CD8-positive, alpha-beta memory T cell (primary cell): ENCODE measurements around the gene ALKBH7. TPM values are rescaled to one million over a fixed set of nuclear protein-coding genes. Genes with fewer than 3 reads are reported as not detected.
A peak's percentile ranks its signal among the peaks of the same experiment; 100 is the strongest.

ENCODE experiments used
- CTCF ChIA-PET: fragments of 350-600 bp; sonication (Branson Sonifier 250); formaldehyde crosslinking; loops from one replicate; lab custom pipeline; 2021; ENCODE audit warnings: antibody characterized with exemption; lab: Charles Lee
- POLR2A ChIA-PET: fragments of 350-600 bp; sonication (Branson Sonifier 250); formaldehyde crosslinking; loops from one replicate; lab custom pipeline; 2021; ENCODE audit warnings: antibody characterized with exemption; lab: Charles Lee
- DNase-seq, 5 donors: peaks; one replicate each; pipeline versions ENCODE4 v3.0.0 to v3.0.0-alpha.2; 2020 to 2022; ENCODE audit warnings: mixed read lengths in 1 of 5
- H3K27ac ChIP-seq: one replicate; pipeline ENCODE4 v1.7.0; 2013; ENCODE audit warnings: low read depth, mild to moderate bottlenecking, low read length, moderate library complexity
- H3K27me3 ChIP-seq: 2 replicates; pipeline ENCODE4 v1.7.0; 2013; ENCODE audit warnings: low read length, mild to moderate bottlenecking; ENCODE audit not compliant: insufficient read depth, poor library complexity, severe bottlenecking
- H3K36me3 ChIP-seq: 2 replicates; pipeline ENCODE4 v1.7.0; 2013; ENCODE audit warnings: mild to moderate bottlenecking, low read length, moderate library complexity; ENCODE audit not compliant: insufficient read depth
- H3K4me1 ChIP-seq: 2 replicates; pipeline ENCODE4 v1.7.0; 2013; ENCODE audit warnings: mild to moderate bottlenecking, low read length, moderate library complexity; ENCODE audit not compliant: insufficient read depth
- H3K4me3 ChIP-seq: 2 replicates; pipeline ENCODE4 v1.7.0; 2013; ENCODE audit warnings: mild to moderate bottlenecking, low read length
- H3K9me3 ChIP-seq: 2 replicates; pipeline ENCODE4 v1.7.0; 2013; ENCODE audit warnings: mild to moderate bottlenecking, low read length
- H3K27ac Mint-ChIP-seq, 8 donors: one replicate each; pipeline ENCODE4 v1.8.0; 2020 to 2021; ENCODE audit warnings: mixed read lengths in 8 of 8, mild to moderate bottlenecking in 6 of 8, inconsistent platforms in 3 of 8, moderate library complexity in 3 of 8
- H3K27me3 Mint-ChIP-seq, 2 donors: one replicate each; pipeline ENCODE4 v1.8.0; 2020 to 2021; ENCODE audit warnings: mixed read lengths in 2 of 2, mild to moderate bottlenecking in 1 of 2, moderate library complexity in 1 of 2
- H3K36me3 Mint-ChIP-seq, 3 donors: one replicate each; pipeline ENCODE4 v1.8.0; 2020 to 2021; ENCODE audit warnings: mixed read lengths in 3 of 3, inconsistent platforms in 1 of 3, mild to moderate bottlenecking in 1 of 3
- H3K4me1 Mint-ChIP-seq, 3 donors: one replicate each; pipeline ENCODE4 v1.8.0; 2020 to 2021; ENCODE audit warnings: mixed read lengths in 3 of 3, inconsistent platforms in 1 of 3, mild to moderate bottlenecking in 1 of 3
- H3K4me3 Mint-ChIP-seq, 7 donors: one replicate each; pipeline ENCODE4 v1.8.0; 2020 to 2021; ENCODE audit warnings: mixed read lengths in 7 of 7, mild to moderate bottlenecking in 6 of 7, moderate library complexity in 4 of 7, inconsistent platforms in 2 of 7
- H3K9me3 Mint-ChIP-seq, 5 donors: one replicate each; pipeline ENCODE4 v1.8.0; 2020 to 2022; ENCODE audit warnings: mixed read lengths in 5 of 5, mild to moderate bottlenecking in 3 of 5, moderate library complexity in 2 of 5, inconsistent platforms in 1 of 5
- polyA plus RNA-seq: library from polyadenylated mRNA; unstranded; fragments of 300-500 nt; fragmentation: Illumina TruSeq; gene quantifications from one replicate; pipeline ENCODE4 v1.2.3, GENCODE V29; 2021
- total RNA-seq, 2 experiments: library from RNA; stranded (reverse); gene quantifications; one replicate each; pipeline ENCODE4 v1.2.3, GENCODE V29; 2021

ALKBH7 gene
- total and polyA plus RNA-seq, 3 experiments from 2014 or later = 25.5 to 82.2 (median 34.3) TPM

DNA sequence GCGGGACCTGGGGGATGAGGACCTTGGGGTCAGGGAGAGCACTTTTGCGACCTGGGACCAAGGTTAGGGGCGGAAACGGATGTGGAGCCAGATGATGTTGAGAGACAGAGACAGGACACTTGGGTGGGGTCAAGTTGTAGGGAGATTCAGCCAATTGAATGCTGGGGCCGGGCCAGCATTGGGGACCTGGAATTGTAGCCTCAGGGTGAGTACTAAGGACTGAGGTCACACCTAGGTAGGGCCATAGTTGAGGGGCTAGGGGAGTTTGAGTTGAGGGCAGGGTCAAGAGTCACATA is 1.2 kb downstream of the ALKBH7 start:
- no peaks in the 10 kb centered on the region for H3K27me3 Mint-ChIP-seq
- Histone ChIP-seq H3K27me3 (no peaks in the 10 kb centered on the region), H3K27ac (peak overlapping the region; percentile 38), H3K36me3 (peaks cover 1% of the 10 kb centered on the region), H3K4me3 (peak overlapping the region; percentile 51), H3K4me1 (peaks cover 14% of the 10 kb centered on the region), H3K9me3 (no peaks in the 10 kb centered on the region)
- DNase-seq = no peak
- H3K4me1 Mint-ChIP-seq = peaks cover 9 to 17% (median 10%) of the 10 kb centered on the region in 3 donors
- H3K4me3 Mint-ChIP-seq = peak overlapping the region; percentile 82 to 96 (median 91)
- CTCF ChIA-PET = no interaction called here
- H3K36me3 Mint-ChIP-seq = peaks cover 0 to 22% (median 1%) of the 10 kb centered on the region in 3 donors
- no peaks in the 10 kb centered on the region for H3K9me3 Mint-ChIP-seq
- peak overlapping the region in 7 of 8 donors; percentile 47 to 95 (median 84) for H3K27ac Mint-ChIP-seq
- POLR2A ChIA-PET = interaction anchor here (0.6 to 2.3 kb wide), 4 partner anchors 13 to 51 kb away, joined by 3 to 14 read pairs (median 8); partner anchors contain the start of genes CLPP, GTF2F1 and KHSRP

DNA sequence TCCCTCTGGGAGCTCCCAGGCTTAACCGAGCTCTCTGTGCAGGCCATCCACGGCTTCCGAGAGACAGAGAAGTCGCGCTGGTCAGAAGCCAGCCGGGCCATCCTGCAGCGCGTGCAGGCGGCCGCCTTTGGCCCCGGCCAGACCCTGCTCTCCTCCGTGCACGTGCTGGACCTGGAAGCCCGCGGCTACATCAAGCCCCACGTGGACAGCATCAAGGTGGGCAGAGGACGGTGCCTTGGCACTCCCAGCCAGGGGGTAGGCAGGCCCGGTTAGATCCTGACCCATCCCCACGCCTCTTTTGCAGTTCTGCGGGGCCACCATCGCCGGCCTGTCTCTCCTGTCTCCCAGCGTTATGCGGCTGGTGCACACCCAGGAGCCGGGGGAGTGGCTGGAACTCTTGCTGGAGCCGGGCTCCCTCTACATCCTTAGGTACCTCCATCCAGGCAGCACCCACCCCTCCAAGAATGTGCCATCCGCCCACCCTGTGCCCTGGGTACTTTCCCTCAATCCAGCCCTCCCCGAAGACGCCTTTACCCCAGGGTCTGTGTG is 1.6 kb downstream of the ALKBH7 start:
- peak overlapping the region in 2 of 7 donors; percentile 17 to 96 for H3K4me3 Mint-ChIP-seq
- no peaks in the 10 kb centered on the region for H3K36me3 ChIP-seq
- H3K27me3 Mint-ChIP-seq = no peaks in the 10 kb centered on the region
- H3K27ac Mint-ChIP-seq = peak overlapping the region in 2 of 8 donors; percentile 80 to 82
- H3K4me3 ChIP-seq = no peak overlapping the region
- peak overlapping the region; percentile 38 for H3K27ac ChIP-seq
- peaks cover 0 to 21% (median 1%) of the 10 kb centered on the region in 3 donors for H3K36me3 Mint-ChIP-seq
- H3K9me3 Mint-ChIP-seq = no peaks in the 10 kb centered on the region
- DNase-seq = no peak
- ChIA-PET POLR2A (interaction anchor here (0.6 to 2.3 kb wide), 3 partner anchors 13 to 51 kb away, joined by 3 to 14 read pairs (median 13); partner anchors contain the start of genes CLPP, GTF2F1 and KHSRP), CTCF (no interaction called here)
- H3K27me3 ChIP-seq = no peaks in the 10 kb centered on the region
- no peaks in the 10 kb centered on the region for H3K9me3 ChIP-seq
- peaks cover 9 to 17% (median 10%) of the 10 kb centered on the region in 3 donors for H3K4me1 Mint-ChIP-seq
- peaks cover 14% of the 10 kb centered on the region for H3K4me1 ChIP-seq

DNA sequence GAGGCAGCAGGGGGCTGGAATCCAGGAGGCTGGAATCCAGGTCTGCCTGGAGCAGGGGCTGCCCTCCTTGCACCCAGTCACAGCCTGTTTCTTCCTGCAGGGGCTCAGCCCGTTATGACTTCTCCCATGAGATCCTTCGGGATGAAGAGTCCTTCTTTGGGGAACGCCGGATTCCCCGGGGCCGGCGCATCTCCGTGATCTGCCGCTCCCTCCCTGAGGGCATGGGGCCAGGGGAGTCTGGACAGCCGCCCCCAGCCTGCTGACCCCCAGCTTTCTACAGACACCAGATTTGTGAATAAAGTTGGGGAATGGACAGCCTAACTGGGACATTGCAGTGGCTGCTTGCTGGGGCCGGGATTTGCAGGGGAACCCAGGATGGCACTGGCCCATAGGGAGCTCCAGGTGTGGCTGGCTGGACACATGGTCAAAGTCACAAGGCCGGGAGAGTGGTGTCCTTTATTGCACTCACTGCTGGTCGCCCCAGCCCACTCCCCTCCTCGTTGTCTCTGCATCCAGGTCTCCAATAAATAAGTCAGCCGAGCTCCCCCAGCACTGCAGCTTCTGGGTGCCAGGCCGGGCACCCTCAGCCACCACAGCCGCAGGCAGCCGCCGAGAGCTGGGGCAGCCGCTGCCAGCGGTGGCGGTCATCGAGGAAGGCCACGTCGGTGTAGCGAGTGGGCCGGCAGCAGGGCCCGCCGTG is 2.3 kb downstream of the ALKBH7 start:
- POLR2A ChIA-PET = no interaction called here
- Histone ChIP-seq H3K4me1 (peaks cover 14% of the 10 kb centered on the region), H3K27me3 (no peaks in the 10 kb centered on the region), H3K27ac (no peak overlapping the region), H3K9me3 (no peaks in the 10 kb centered on the region), H3K36me3 (peaks cover 4% of the 10 kb centered on the region), H3K4me3 (no peak overlapping the region)
- peak overlapping the region in 1 of 7 donors; percentile 70 for H3K4me3 Mint-ChIP-seq
- no peak for DNase-seq
- peak overlapping the region in 1 of 8 donors; percentile 80 for H3K27ac Mint-ChIP-seq
- H3K36me3 Mint-ChIP-seq = peaks cover 3 to 23% (median 3%) of the 10 kb centered on the region in 3 donors
- H3K4me1 Mint-ChIP-seq = peaks cover 8 to 14% (median 10%) of the 10 kb centered on the region in 3 donors
- H3K9me3 Mint-ChIP-seq = no peaks in the 10 kb centered on the region
- no peaks in the 10 kb centered on the region for H3K27me3 Mint-ChIP-seq
- CTCF ChIA-PET = no interaction called here

DNA sequence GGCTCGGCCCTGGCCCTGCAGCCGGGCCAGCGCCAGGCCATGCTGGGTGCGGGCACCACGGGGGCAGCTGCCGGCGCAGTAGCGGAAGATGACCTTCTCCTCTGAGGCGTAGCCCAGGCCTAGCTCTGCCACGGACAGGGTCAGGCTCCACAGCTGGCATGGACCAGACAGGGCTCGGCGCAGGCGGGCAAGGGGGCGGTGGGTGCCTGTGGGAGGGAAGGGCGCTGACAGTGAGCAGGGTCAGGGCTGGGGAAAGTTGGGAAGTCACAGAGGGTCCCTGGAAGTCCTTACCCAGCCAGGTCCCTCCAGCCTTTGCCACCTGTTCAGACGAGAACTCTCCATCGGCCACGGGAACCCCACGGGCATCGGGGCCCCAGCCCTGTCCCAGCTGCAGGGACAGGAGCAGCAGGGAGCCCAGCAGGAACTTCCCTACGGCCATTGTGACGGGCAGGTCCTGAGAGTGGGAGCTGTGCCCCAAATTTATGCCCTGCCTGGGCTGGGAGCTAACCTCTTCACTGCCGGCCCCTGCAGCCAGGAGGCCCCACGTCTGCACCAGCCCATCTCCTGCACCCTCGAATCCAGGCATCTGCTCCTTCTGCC is 2.9 kb downstream of the ALKBH7 start, which contains the start of gene PSPN:
TSS of gene PSPN (minus strand) at position 523 of the 600 bp plus-strand sequence. CDS start at position 439, 84 bp downstream.
- Histone ChIP-seq H3K36me3 (peaks cover 10% of the 10 kb centered on the region), H3K4me3 (no peak within 1 kb of the TSS), H3K27me3 (no peaks in the 10 kb centered on the region), H3K9me3 (no peaks in the 10 kb centered on the region), H3K4me1 (peaks cover 14% of the 10 kb centered on the region), H3K27ac (no peak within 1 kb of the TSS)
- no peaks in the 10 kb centered on the region for H3K9me3 Mint-ChIP-seq
- H3K4me3 Mint-ChIP-seq = peak within 1 kb of the TSS in 1 of 7 donors; percentile 70
- ChIA-PET CTCF (no interaction called here), POLR2A (no interaction called here)
- H3K27me3 Mint-ChIP-seq = no peaks in the 10 kb centered on the region
- no peak for DNase-seq
- H3K4me1 Mint-ChIP-seq = peaks cover 8 to 13% (median 10%) of the 10 kb centered on the region in 3 donors
- peak within 1 kb of the TSS in 2 of 8 donors; percentile 29 to 82 for H3K27ac Mint-ChIP-seq
- peaks cover 4 to 29% (median 7%) of the 10 kb centered on the region in 3 donors for H3K36me3 Mint-ChIP-seq

DNA sequence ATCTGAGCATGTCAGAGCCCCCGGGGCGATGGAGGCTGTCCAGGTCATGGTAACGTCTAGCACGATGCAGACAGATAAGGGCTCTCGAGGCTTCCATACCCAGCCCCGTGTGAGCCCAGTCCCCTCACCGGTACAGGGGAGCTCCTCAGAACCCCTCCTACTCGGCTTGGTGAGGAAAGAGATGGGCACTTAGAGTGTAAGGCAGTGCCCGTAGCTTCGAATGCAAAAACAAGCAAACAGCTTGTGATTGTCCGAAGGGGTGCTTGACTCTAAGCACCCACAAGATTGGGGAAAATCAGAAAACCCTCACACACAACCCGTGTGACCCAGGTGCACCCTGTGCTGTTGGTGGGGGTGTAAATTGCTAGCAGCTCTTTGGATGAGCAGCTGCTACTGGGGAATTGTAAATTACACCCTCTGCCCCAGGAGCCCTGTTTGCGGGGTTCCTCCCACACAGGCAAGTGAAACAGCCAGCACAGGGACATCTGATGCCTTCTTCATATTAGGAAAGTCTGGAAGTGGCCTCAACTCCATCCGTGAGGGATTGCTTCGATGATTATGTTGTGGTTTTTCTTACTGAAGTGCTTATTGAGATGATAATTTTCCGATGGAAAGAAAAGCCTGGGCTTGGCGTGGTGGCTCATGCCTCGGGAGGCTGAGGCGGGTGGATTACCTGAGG is 4.1 kb downstream of the ALKBH7 start:
- Mint-ChIP-seq H3K27ac (peak overlapping the region in 1 of 8 donors; percentile 82), H3K4me1 (peaks cover 8 to 13% (median 10%) of the 10 kb centered on the region in 3 donors), H3K4me3 (no peak overlapping the region), H3K27me3 (no peaks in the 10 kb centered on the region), H3K36me3 (peaks cover 4 to 39% (median 7%) of the 10 kb centered on the region in 3 donors), H3K9me3 (no peaks in the 10 kb centered on the region)
- ChIA-PET POLR2A (no interaction called here), CTCF (interaction anchor here (1.0 kb wide), 1 partner anchor 16 kb away, joined by 4 read pairs; the partner anchor contains the start of gene GTF2F1)
- no peak overlapping the region for H3K27ac ChIP-seq
- no peaks in the 10 kb centered on the region for H3K9me3 ChIP-seq
- peaks cover 14% of the 10 kb centered on the region for H3K4me1 ChIP-seq
- H3K4me3 ChIP-seq = no peak overlapping the region
- no peak for DNase-seq
- peaks cover 12% of the 10 kb centered on the region for H3K36me3 ChIP-seq
- H3K27me3 ChIP-seq = no peaks in the 10 kb centered on the region

DNA sequence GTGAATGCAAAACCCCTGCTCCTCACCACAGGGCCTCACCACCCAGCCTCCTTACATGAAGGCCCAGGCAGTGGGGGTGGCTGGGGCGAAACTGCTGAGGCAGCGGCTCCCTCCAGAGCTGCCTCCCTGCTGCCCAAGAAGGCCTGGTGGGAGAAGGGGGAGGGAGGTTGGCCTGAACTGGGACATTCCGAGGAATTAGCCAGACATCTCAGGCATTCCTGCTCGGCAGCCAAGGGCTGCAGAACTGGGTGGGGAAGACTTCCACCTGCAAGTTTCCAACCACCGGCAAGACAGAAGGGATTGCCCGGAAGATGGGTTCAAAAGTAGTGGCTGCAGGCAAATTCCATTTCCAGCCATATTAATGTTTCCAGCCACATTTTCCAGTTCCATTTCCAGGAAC is 5.4 kb downstream of the ALKBH7 start:
- H3K36me3 Mint-ChIP-seq = peaks cover 4 to 44% (median 7%) of the 10 kb centered on the region in 3 donors
- Histone ChIP-seq H3K4me3 (no peak overlapping the region), H3K9me3 (no peaks in the 10 kb centered on the region), H3K27me3 (no peaks in the 10 kb centered on the region), H3K27ac (no peak overlapping the region), H3K36me3 (peaks cover 18% of the 10 kb centered on the region), H3K4me1 (peaks cover 7% of the 10 kb centered on the region)
- H3K4me3 Mint-ChIP-seq = no peak overlapping the region
- H3K27me3 Mint-ChIP-seq = no peaks in the 10 kb centered on the region
- ChIA-PET POLR2A (no interaction called here), CTCF (interaction anchor here (0.8 to 1.2 kb wide), 2 partner anchors 48 to 178 kb away, joined by 3 read pairs; no protein-coding TSS in a partner anchor)
- H3K9me3 Mint-ChIP-seq = no peaks in the 10 kb centered on the region
- DNase-seq = no peak
- peaks cover 3 to 7% (median 4%) of the 10 kb centered on the region in 3 donors for H3K4me1 Mint-ChIP-seq
- no peak overlapping the region for H3K27ac Mint-ChIP-seq

DNA sequence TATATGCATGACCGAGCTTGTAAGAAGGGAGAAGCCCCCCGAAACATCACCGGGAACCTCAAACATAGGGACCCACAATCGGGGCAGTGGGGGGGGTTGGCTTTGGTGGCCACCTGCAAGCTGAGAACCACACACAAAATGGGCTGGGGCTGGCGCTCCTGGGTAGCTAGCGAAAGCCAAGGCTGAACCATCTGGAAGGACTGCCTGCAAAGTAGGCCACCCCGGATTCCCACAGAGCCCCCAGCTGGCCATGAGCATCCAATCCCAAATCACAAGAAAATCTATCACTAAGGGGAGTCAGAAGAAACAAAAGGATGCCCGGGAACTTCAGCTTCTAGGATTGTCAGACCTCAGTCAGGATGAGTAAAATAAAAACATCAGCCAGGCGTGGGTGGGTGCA is 5.9 kb downstream of the ALKBH7 start:
- Histone ChIP-seq H3K4me1 (peaks cover 7% of the 10 kb centered on the region), H3K27ac (no peak overlapping the region), H3K4me3 (no peak overlapping the region), H3K27me3 (no peaks in the 10 kb centered on the region), H3K36me3 (peaks cover 18% of the 10 kb centered on the region), H3K9me3 (no peaks in the 10 kb centered on the region)
- Mint-ChIP-seq H3K4me1 (peaks cover 3 to 4% (median 4%) of the 10 kb centered on the region in 3 donors), H3K27ac (no peak overlapping the region), H3K4me3 (no peak overlapping the region), H3K36me3 (peaks cover 6 to 48% (median 7%) of the 10 kb centered on the region in 3 donors), H3K9me3 (no peaks in the 10 kb centered on the region), H3K27me3 (no peaks in the 10 kb centered on the region)
- ChIA-PET CTCF (interaction anchor here (0.8 to 1.2 kb wide), 2 partner anchors 47 to 179 kb away, joined by 3 read pairs; no protein-coding TSS in a partner anchor), POLR2A (no interaction called here)
- no peak for DNase-seq
